Fibroblast of skin of right biceps (primary cell): ENCODE data around the gene ACAA2.

Source experiments
- DNase-seq: peaks from one replicate; pipeline ENCODE4 v3.0.0-alpha.2; 2013

The ACAA2 gene

GRCh38 chr18:49762191-49763077, 50.9 kb downstream of the ACAA2 start:
- DNase-seq, result no peak

GRCh38 chr18:49761771-49762170, 51.6 kb downstream of the ACAA2 start:
- no peak for DNase-seq

GRCh38 chr18:49758263-49758610, 55.1 kb downstream of the ACAA2 start:
- DNase-seq, result no peak

GRCh38 chr18:49757513-49758262, 55.6 kb downstream of the ACAA2 start:
- no peak for DNase-seq

- no peak for DNase-seq
These were observed 56.5 kb downstream of the ACAA2 start for GRCh38 chr18:49756671-49757362.

- no peak for DNase-seq
These were observed 57.2 kb downstream of the ACAA2 start for GRCh38 chr18:49756135-49756534.

- DNase-seq, result no peak
These were observed 57.8 kb downstream of the ACAA2 start for GRCh38 chr18:49755489-49755888.

GRCh38 chr18:49754866-49755265, 58.5 kb downstream of the ACAA2 start:
- DNase-seq, result peak; percentile 54

GRCh38 chr18:49753643-49754042, 59.7 kb downstream of the ACAA2 start:
- no peak for DNase-seq

- no peak for DNase-seq
These were observed 61.3 kb downstream of the ACAA2 start for GRCh38 chr18:49752095-49752457.

GRCh38 chr18:49751427-49752094, 61.8 kb downstream of the ACAA2 start:
- no peak for DNase-seq

- no peak for DNase-seq
These were observed 63.8 kb downstream of the ACAA2 start for GRCh38 chr18:49749563-49749962.

- peak; percentile 57 for DNase-seq
These were observed 65.5 kb downstream of the ACAA2 start for GRCh38 chr18:49747876-49748275.

- DNase-seq, result peak; percentile 40
These were observed 68.0 kb downstream of the ACAA2 start for GRCh38 chr18:49745045-49746014.

GRCh38 chr18:49744376-49745008, 68.8 kb downstream of the ACAA2 start:
- no peak for DNase-seq

- no peak for DNase-seq
These were observed 70.2 kb downstream of the ACAA2 start for GRCh38 chr18:49743117-49743567.

- DNase-seq, result peak; percentile 86
These were observed 70.8 kb downstream of the ACAA2 start for GRCh38 chr18:49742316-49743116.

GRCh38 chr18:49739275-49739674, 74.1 kb downstream of the ACAA2 start:
- DNase-seq, result peak; percentile 51

GRCh38 chr18:49738721-49739120, 74.6 kb downstream of the ACAA2 start:
- no peak for DNase-seq

- no peak for DNase-seq
These were observed 78.5 kb downstream of the ACAA2 start for GRCh38 chr18:49734836-49735235.
